Measurements from ENCODE around the gene SNX3. TPM values are rescaled to one million over a fixed set of nuclear protein-coding genes. Genes with fewer than 3 reads are reported as not detected.

The SNX3 gene
- total RNA-seq, 1 experiment from 2014 or later: 80.7 TPM

DNA sequence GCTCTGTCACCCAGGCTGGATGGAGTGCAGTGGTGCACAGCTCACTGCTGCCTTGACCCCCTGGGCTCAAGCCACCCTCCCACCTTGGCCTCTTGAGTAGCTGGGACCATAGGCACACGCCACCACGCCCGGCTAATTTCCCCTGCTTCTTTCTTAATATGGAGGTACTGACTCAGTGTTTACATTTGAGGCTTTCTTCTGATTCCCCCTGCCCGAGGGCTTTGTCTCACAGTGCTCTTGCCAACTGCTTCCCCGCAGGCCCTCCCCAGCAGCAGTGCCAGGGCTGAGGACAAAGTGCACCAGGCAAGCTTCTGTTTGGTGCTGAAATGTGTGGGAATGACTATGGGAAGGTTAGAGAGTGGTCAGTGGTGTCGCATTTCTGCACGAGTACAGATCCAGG, 60.2 kb downstream of the SNX3 start:
- TF ChIP-seq, protein P1, sequence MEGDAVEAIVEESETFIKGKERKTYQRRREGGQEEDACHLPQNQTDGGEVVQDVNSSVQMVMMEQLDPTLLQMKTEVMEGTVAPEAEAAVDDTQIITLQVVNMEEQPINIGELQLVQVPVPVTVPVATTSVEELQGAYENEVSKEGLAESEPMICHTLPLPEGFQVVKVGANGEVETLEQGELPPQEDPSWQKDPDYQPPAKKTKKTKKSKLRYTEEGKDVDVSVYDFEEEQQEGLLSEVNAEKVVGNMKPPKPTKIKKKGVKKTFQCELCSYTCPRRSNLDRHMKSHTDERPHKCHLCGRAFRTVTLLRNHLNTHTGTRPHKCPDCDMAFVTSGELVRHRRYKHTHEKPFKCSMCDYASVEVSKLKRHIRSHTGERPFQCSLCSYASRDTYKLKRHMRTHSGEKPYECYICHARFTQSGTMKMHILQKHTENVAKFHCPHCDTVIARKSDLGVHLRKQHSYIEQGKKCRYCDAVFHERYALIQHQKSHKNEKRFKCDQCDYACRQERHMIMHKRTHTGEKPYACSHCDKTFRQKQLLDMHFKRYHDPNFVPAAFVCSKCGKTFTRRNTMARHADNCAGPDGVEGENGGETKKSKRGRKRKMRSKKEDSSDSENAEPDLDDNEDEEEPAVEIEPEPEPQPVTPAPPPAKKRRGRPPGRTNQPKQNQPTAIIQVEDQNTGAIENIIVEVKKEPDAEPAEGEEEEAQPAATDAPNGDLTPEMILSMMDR (conservative IDR thresholded peaks at IDR 0.05): no peak
- Histone ChIP-seq H2BK12ac (ENCODE audit: insufficient read length, low read depth, low read length) (no peak overlapping the region), H3K56ac (ENCODE audit: insufficient read length, low read depth, low read length) (no peak overlapping the region), H4K8ac (replicated peaks; ENCODE audit: insufficient read length, low read depth, low read length) (no peak overlapping the region), H2BK15ac (ENCODE audit: low read depth, low read length) (no peak overlapping the region), H3K79me2 (ENCODE audit: insufficient read depth, low read length) (no peaks in the 10 kb centered on the region), H3T11ph (ENCODE audit: low read length) (no peak overlapping the region), H3K23ac (ENCODE audit: insufficient read length, low read depth, low read length) (no peak overlapping the region), H3K27me3 (ENCODE audit: insufficient read depth, low read length) (no peaks in the 10 kb centered on the region), H3K14ac (ENCODE audit: insufficient read depth, low read length) (no peak overlapping the region), H4K20me1 (ENCODE audit: control insufficient read depth, insufficient read depth, insufficient read length) (no peaks in the 10 kb centered on the region), H3K23me2 (ENCODE audit: insufficient read length, low read depth, low read length, poor library complexity, severe bottlenecking) (no peaks in the 10 kb centered on the region), H3K9ac (ENCODE audit: extremely low read depth, insufficient read length, low read length) (no peak overlapping the region), H2AFZ (ENCODE audit: low read length) (no peak overlapping the region), H2BK5ac (ENCODE audit: insufficient read length, low read length) (no peak overlapping the region), H3K4ac (ENCODE audit: low read depth, low read length) (no peak overlapping the region), H3K4me1 (ENCODE audit: insufficient read depth, low read length) (no peaks in the 10 kb centered on the region), H3K9me3 (ENCODE audit: control insufficient read depth, low read depth, low read length) (no peaks in the 10 kb centered on the region), H2BK20ac (ENCODE audit: low read depth, low read length, poor library complexity, severe bottlenecking) (no peak overlapping the region), H3K4me2 (ENCODE audit: insufficient read depth, insufficient read length, low read length) (no peak overlapping the region), H3K18ac (ENCODE audit: insufficient read length, low read depth, low read length) (no peak overlapping the region), H4K5ac (ENCODE audit: insufficient read length, low read depth, low read length) (no peak overlapping the region), H3K79me1 (ENCODE audit: insufficient read depth, low read depth, low read length, poor library complexity, severe bottlenecking) (no peaks in the 10 kb centered on the region), H2AK5ac (ENCODE audit: insufficient read length, low read length) (no peak overlapping the region), H2BK120ac (ENCODE audit: low read depth, low read length, poor library complexity, severe bottlenecking) (no peak overlapping the region), H4K91ac (ENCODE audit: insufficient read length, low read depth, low read length) (no peak overlapping the region), H3K27ac (ENCODE audit: insufficient read length, low read depth, low read length) (no peak overlapping the region)
- Mint-ChIP-seq H3K27ac (no peak overlapping the region), H3K4me3 (no peak overlapping the region), H3K36me3 (ENCODE audit: insufficient read depth in 1 of 3, low read depth in 3 of 3) (no peaks in the 10 kb centered on the region), H3K4me1 (peaks cover 0 to 7% of the 10 kb centered on the region in 2 experiments; a peak in 2 of 4 replicates), H3K27me3 (ENCODE audit: low read depth) (no peaks in the 10 kb centered on the region), H3K9me3 (no peaks in the 10 kb centered on the region)
- DNase-seq: no peak
- no CpG with 5 or more reads among the region's 7 CpGs for WGBS (ENCODE audit: extremely low coverage, insufficient read length, low lambda C conversion rate)

Measured in H9 (cell line).